DOHH2 (cell line): ENCODE measurements around the gene SLC39A13.

ENCODE experiments used
- CTCF ChIP-seq: fragments of 200-600 bp; sonication (generic); IDR thresholded peaks from one replicate; pipeline ENCODE4 v1.5.1; 2014; ENCODE audit warnings: antibody characterized with exemption, mild to moderate bottlenecking, low read depth, low read length; ENCODE audit not compliant: poor library complexity, severe bottlenecking
- EZH2phosphoT487 ChIP-seq: fragments of 200-600 bp; sonication (generic); IDR thresholded peaks from 2 replicates; pipeline ENCODE4 v1.6.1; 2017; ENCODE audit warnings: borderline replicate concordance, mild to moderate bottlenecking, antibody characterized with exemption, low read length, moderate library complexity, mixed read lengths

- no peak for TF ChIP-seq CTCF
- no peak for TF ChIP-seq EZH2phosphoT487
These were observed 38.4 kb downstream of the SLC39A13 start for GRCh38 chr11:47446833-47447232.
